ENCODE measurements around the gene RAB3IL1. TPM values are rescaled to one million over a fixed set of nuclear protein-coding genes. Genes with fewer than 3 reads are reported as not detected.

RAB3IL1 gene
- total RNA-seq, 1 experiment from 2014 or later: 0.40 TPM

- no peak for DNase-seq (ENCODE audit: low read depth)
Measured at GRCh38 chr11:61866958-61867343, 50.4 kb downstream of the RAB3IL1 start.

- DNase-seq (ENCODE audit: low read depth): no peak
Measured at GRCh38 chr11:61866231-61866957, 51.0 kb downstream of the RAB3IL1 start.

- no peak for DNase-seq (ENCODE audit: low read depth)
Measured at GRCh38 chr11:61864814-61865775, 52.3 kb downstream of the RAB3IL1 start.

GRCh38 chr11:61863548-61864081, 53.8 kb downstream of the RAB3IL1 start:
- no peak for DNase-seq (ENCODE audit: low read depth)

GRCh38 chr11:61862714-61863547, 54.4 kb downstream of the RAB3IL1 start:
- DNase-seq (ENCODE audit: low read depth): no peak

GRCh38 chr11:61861634-61862033, 55.7 kb downstream of the RAB3IL1 start:
- no peak for DNase-seq (ENCODE audit: low read depth)

GRCh38 chr11:61860054-61860903, 57.1 kb downstream of the RAB3IL1 start:
- peak; percentile 23 for DNase-seq (ENCODE audit: low read depth)

GRCh38 chr11:61855939-61856680, 61.3 kb downstream of the RAB3IL1 start:
- no peak for DNase-seq (ENCODE audit: low read depth)

- DNase-seq (ENCODE audit: low read depth): no peak
Measured at GRCh38 chr11:61854966-61855714, 62.2 kb downstream of the RAB3IL1 start.

- DNase-seq (ENCODE audit: low read depth): no peak
Measured at GRCh38 chr11:61854206-61854895, 63.0 kb downstream of the RAB3IL1 start.

GRCh38 chr11:61853698-61854169, 63.6 kb downstream of the RAB3IL1 start:
- no peak for DNase-seq (ENCODE audit: low read depth)

- DNase-seq (ENCODE audit: low read depth): no peak
Measured at GRCh38 chr11:61851900-61852295, 65.5 kb downstream of the RAB3IL1 start.

- DNase-seq (ENCODE audit: low read depth): peak; percentile 1
Measured at GRCh38 chr11:61851113-61851899, 66.1 kb downstream of the RAB3IL1 start.

GRCh38 chr11:61850687-61851086, 66.7 kb downstream of the RAB3IL1 start:
- DNase-seq (ENCODE audit: low read depth): no peak

- no peak for DNase-seq (ENCODE audit: low read depth)
Measured at GRCh38 chr11:61848631-61849030, 68.7 kb downstream of the RAB3IL1 start.

GRCh38 chr11:61847914-61848581, 69.3 kb downstream of the RAB3IL1 start:
- no peak for DNase-seq (ENCODE audit: low read depth)

All from Daoy (cell line).